Measurements from ENCODE around the gene PTCD2.
A peak's percentile ranks its signal among the peaks of the same experiment; 100 is the strongest.
"Not testable (repeated sequence)": the region's sequence is repeated elsewhere in the genome, so short reads cannot be mapped to it uniquely, and the experiment has no call there.

PTCD2 gene

GRCh38 chr5:72298136-72298535, 22.0 kb upstream of the PTCD2 start:
- DNase-seq = not testable (repeated sequence)

GRCh38 chr5:72298711-72299110, 21.5 kb upstream of the PTCD2 start:
- DNase-seq = no peak

- no peak for DNase-seq
Observed at GRCh38 chr5:72300590-72301339, 19.4 kb upstream of the PTCD2 start.

- no peak for DNase-seq
Observed at GRCh38 chr5:72301557-72301956, 18.6 kb upstream of the PTCD2 start.

GRCh38 chr5:72302171-72302570, 18.0 kb upstream of the PTCD2 start:
- DNase-seq = no peak

GRCh38 chr5:72305194-72306142, 14.7 kb upstream of the PTCD2 start:
- DNase-seq = peak in 1 of 2 donors; percentile 23

GRCh38 chr5:72307573-72307967, 12.6 kb upstream of the PTCD2 start:
- DNase-seq = no peak

GRCh38 chr5:72307968-72308852, 12.0 kb upstream of the PTCD2 start:
- DNase-seq = peak; percentile 99 to 100

- DNase-seq = no peak
Observed at GRCh38 chr5:72308853-72309191, 11.4 kb upstream of the PTCD2 start.

GRCh38 chr5:72313141-72313540, 7.0 kb upstream of the PTCD2 start:
- DNase-seq = no peak

GRCh38 chr5:72314571-72315172, 5.5 kb upstream of the PTCD2 start:
- DNase-seq = no peak

- peak in 1 of 2 donors; percentile 21 for DNase-seq
Observed at GRCh38 chr5:72319435-72319975, 668 bp upstream of the PTCD2 start.

- no peak for DNase-seq
Observed at GRCh38 chr5:72324189-72324825, 4.1 kb downstream of the PTCD2 start.

- DNase-seq = no peak
Observed at GRCh38 chr5:72325566-72326305, 5.6 kb downstream of the PTCD2 start.

- DNase-seq = no peak
Observed at GRCh38 chr5:72326306-72326649, 6.1 kb downstream of the PTCD2 start.

GRCh38 chr5:72328172-72328571, 8.0 kb downstream of the PTCD2 start:
- no peak for DNase-seq

GRCh38 chr5:72330712-72331111, 10.5 kb downstream of the PTCD2 start:
- DNase-seq = no peak

- no peak for DNase-seq
Observed at GRCh38 chr5:72337159-72337558, 17.0 kb downstream of the PTCD2 start.

GRCh38 chr5:72338689-72339209, 18.6 kb downstream of the PTCD2 start:
- DNase-seq = no peak

- no peak for DNase-seq
Observed at GRCh38 chr5:72346398-72346797, 26.2 kb downstream of the PTCD2 start.
